UCSD-AML1 (cell line): ENCODE results near the gene FBXL5.

Experiments
- DNase-seq: peaks from one replicate; lab custom pipeline; 2025; ENCODE audit not compliant: unreplicated experiment; lab: John Stamatoyannopoulos, UW

Gene FBXL5

DNA sequence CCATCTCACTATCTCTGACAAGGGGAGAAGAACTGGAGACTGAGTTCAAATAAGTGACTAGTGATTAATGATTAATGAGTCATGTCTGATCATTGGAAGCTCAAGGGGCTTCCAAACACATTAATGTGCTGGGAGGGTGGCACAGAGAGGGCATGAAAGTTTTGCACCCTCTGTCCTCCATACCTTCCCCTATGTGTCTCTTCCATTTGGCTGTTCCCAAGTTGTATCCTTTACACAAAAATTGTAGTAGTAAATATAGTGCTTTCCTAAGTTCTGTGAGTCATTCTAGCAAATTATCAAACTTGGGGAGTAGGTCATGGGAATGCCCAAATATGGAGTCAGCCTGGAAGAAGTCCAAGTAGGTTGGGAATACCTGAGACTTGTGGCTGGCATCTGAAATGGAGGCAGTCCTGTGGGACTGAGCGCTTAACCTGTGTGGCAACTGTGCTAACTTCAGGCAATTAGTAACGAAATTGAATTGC, 22.4 kb upstream of the FBXL5 start:
- no peak for DNase-seq

DNA sequence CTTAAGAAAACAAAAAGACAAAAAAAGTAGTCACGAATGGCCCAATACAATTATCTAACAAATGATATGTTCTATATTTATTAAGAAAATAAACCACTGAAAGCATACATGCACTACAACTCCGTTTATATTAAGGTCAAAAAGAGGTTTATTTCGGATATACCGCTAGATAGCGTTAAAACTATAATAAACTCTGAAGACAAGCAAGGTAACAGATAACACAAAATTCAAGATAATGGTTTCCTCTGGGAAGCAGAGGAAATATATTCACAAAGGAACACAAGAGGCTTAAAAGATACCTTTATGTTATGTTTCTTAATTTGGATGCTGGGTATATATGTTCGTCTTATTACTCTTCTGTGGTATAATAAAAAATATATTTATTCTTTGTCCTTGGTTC, 21.7 kb upstream of the FBXL5 start:
- no peak for DNase-seq

DNA sequence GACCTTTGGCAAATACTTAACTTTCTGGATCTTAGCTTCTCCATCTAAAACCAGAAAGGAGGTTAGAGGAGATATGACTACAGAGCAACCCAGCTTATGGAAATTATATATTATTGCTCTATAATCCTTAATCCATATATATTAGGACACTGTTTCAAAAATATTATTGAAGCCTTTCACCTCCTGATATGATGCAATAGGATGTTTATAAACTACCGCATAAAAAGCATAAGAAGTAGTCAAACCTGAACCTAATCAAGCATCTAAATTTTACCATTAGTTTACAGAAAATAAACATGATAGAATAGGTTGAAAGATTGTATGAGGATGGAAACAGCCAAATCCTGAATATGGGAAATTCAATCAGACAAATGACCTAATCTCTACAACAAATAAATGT, 20.9 kb upstream of the FBXL5 start:
- no peak for DNase-seq

DNA sequence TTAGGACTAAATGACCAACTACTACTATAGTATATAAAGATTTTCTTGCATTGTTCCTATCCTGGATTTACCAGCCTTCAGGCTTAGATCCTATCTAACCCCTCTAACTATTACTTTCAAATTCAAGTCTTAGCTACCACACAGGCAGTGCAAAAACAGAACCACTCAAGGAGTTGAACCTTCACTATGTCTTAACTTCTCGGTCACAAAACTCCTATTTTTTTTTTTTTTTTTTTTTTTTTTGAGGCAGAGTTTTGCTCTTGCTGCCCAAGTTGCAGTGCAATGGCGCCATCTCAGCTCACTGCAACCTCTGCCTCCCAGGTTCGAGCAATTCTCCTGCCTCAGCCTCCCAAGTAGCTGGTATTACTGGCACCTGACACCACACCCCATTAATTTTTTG, 20.2 kb upstream of the FBXL5 start:
- DNase-seq: peak; percentile 18

DNA sequence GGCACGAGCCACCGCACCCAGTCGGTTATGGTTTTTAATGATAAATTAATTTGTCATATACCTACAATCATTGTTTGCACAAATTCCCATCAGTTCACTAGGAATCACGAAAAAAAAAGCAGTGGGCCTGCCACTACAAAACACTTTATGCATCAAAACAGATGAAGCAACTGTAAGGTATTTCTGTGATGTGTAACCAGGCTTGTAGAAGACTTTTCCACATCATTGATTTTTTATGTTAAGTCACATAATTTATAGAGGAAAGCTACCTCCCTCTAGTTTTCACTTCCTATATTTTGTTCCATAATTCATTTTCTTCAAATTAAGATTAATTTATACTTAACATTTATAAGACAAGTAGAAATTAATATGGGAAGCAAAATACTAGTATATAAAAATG, 19.8 kb upstream of the FBXL5 start:
- DNase-seq: no peak

DNA sequence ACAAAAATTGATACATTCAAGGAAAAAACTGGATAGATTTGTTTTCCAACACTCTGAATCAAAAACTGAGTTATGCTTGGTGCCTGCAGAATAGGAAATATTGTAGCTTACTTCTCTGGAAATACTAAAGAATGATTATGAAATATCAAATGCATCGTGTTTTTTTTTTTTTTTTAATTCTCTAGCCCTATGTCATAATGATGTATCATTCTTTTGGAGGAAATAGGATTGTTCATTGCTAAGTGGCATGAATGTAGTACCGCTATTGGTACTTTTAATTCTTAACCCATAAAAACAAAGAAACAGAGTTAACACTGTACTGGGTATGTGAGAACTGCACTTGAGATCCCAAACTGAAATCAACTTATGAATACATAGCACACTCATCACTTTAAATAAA, 18.9 kb upstream of the FBXL5 start:
- no peak for DNase-seq

DNA sequence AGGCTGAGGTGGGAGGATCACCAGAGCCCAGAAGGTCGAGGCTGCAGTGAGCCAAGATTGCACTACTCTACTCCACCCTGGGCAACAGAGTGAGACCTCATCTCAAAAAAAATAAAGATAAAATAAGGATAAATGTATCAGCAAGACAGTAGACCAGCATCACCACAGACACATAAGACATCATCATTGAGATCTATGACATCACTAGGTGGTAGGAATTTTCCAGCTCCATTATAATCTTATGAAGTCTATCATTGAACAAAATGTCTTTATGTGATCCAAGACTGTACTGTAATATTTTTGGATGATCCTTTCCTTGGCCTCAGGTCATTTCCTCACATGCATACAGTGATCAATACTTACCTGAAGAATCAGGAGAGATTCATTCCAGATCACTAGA, 18.2 kb upstream of the FBXL5 start:
- DNase-seq: no peak

DNA sequence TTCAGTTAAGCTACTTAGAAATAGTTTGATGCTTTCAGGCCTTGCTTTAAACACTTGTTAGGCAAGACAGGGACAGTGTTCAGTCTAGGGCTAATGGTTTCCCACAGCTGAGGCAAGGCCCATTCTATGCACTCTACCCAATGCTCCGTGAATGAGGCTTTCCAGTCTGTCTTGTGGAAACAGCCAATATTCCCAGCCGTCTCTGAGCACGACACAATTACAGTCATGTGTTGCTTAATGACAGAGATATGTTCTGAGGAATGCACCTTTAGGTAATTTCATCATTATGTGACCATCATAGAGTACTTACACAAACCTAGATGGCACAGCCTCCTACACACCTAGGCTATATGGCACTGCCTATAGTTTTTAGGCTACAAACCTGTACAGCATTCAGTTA, 16.9 kb upstream of the FBXL5 start:
- no peak for DNase-seq

DNA sequence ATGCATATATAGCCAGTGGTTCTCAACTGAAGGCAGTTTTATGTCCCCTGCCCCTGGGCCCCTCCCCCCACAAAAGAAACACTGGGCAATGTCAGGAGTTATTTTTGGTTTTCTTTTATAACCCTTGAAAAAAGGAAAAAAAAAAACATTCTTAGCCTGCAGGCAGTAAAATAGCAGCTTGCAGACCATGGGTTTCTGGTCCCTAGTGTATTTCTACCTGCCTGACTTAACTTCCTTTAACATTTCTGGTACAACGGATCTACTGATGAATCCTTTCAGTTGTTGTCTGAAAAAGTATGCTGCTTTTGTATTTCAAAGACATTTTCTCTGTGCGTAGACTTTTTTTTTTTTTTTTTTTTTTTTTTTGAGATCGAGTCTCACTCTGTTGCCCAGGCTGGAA, 15.4 kb upstream of the FBXL5 start:
- no peak for DNase-seq

DNA sequence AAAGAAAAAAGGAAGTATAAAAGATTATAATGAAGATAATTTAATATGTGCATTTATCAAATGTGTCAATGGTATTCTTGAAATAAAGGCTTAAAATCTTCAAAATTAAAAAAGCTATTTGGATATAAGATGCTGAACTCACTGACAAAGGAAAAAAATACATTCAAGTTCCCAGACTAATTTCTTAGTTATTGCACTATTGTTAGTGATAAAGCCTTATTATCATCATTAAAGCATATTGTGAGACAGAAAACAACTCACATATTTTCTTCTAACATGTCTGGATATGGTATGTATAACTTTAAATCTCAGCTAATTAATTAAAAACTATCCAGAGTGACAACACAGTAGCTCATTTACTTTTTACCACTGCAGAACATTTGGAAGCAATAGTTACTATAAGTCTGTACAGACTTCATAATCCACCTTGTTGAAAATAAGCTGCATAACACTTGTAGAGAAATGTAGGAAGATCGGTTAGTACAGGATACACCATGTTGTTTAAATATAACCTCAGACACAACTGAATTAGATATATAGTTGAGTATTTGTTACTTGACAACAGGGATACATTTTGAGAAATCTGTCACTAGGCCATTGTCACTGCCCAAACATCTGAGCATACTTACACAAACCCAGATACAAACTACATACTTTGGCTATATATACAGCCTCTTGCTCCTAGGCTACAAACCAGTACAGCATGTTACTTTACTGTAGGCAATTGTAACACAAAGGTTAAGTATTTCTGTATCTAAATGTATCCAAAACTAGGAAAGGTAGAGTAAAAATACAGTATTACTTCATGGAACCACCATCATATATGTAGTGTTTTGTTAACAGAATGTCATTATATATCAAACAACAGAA, 13.6 kb upstream of the FBXL5 start:
- no peak for DNase-seq

DNA sequence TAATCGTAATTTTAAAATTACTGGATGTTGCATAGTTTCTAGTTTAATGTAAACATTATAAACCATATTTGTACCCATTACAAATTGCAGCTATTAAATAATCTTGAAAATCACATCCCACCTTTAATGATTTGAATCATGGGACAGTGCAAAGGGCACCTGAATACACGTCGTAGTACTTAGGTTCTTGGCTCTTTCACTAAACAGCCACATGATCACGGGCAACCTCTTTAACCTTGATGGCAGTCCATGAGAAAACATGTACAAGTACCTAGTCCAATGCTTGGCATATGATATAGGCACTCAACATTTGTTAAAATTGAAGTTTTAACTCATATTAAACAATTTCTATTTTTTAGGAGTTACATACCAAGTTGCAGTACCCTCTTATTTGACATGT, 11.8 kb upstream of the FBXL5 start:
- DNase-seq: no peak

DNA sequence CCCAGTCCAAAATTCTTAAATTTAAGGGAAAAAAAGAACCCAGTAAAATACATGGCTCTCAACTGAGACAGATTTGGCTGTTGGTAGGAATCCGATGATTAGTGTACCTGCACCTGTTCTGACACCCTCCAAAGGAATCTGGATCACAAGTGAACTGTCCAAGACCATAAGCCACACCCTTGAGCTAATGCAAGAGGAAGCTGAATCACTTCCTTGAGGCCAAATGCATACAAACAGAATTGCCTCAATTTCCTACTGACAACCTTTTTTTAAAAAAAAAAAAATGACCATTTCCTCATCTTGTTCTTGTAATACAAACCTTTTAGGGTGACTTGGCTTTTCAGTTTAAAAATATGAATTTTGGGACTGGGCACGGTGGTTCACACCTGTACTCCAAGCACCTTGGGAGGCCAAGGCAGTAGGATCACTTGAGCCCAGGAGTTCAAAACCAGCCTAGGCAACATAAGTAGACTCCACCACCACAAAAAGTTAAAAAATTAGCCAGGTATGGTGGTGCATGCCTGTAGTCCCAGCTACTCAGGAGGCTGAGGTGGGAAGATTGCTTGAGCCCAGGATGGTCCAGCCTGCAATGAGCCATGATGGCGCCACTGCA, 10.7 kb upstream of the FBXL5 start:
- DNase-seq: peak; percentile 22

DNA sequence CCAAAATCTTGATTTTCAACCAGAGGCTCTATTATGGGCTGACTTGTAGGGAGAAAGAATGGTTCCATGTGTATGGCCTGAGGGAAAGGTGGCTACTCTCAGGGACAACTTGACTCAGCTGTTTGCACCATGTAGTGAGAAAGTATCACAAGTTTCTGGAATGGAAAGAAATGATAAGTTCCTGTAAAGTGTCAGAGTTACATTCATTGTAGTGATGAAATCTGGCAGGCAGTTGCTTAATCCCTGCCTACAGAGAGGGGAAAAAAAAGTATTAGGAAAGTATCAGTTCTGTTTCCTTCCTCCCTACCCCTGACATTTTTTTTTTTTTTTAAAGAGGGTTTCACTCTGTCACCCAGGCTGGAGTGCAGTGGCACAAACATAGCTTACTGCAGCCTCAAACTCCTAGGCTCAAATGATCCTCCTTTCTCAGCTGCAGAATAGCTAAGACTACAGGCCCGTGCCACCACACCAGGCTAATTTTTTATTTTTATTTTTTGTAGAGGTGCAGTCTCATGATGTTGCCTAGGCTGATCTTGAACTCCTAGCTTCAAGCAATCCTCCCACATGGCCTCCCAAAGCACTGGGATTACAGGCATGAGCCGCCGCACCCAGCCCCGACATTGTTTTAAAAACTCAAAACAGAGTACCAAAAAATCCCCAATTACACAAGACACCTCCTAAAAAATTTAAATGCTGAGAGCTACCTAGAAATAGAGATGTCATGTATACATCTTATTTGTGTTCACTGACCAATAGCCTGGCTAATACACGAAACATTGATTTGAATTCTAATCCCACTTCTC, 4.8 kb upstream of the FBXL5 start:
- no peak for DNase-seq

DNA sequence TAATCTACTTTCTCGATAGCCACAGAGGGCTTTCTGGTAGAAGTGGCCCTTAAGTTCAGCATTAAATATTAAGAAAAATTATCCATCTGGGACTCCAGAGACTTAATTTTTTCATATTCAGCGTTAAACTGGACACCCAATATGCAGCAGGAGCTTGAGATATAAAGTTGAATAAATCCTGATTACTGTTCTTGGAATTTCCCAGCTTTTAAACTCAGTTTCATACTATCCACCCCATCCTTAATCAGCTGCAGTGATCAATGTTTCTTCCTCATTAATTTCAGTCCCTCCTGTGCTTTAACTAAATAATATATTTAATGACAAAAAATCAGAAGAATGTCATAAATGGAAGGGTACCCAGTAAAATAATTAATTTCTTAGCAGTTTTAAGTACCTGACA, 3.6 kb upstream of the FBXL5 start:
- no peak for DNase-seq

DNA sequence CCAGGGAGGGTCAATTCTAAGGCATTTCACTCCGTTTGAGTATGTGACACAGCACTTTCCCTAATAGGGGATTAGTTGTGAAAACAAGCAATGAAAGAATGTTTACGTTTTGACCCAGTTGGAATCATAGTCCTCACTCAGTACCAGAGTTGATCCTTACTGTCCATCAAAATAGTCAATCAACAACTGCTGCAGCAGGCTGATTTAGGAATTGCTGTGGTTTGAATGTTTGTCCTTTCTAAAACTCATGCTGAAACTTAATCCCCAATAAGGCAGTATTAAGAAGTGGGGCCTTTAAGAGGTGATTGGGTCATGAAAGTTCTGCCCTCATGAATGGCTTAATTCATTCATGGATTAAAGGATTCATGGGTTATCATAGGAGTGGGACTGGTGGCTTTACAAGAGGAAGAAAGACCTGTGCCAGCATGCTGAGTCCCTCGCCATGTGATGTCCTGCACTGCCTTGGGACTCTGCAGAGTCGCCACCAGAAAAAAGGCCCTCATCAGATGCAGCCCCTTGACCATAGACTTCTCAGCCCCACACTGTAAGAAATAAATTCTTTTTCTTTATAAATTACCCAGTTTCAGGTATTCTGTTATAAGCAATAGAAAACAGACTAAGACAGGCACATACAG, 3.1 kb upstream of the FBXL5 start:
- DNase-seq: no peak

DNA sequence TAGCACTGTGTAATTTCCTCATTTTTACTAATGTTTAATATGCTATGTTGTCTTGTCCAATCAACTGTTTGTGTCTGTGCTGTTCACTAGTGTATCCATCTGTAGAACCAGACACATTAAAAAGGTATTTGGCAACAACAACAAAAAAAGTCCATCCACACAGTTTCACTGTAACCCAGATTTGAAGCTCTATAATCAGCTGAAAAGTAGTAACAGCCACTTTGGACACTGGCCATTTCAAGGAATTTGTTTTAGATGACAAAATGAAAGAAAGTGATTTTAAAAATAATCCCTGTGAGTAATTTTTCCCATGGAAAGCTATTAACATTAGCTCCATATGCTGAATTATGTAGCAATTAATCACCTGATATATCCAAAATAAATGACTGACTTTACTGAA, 2.2 kb upstream of the FBXL5 start:
- no peak for DNase-seq

DNA sequence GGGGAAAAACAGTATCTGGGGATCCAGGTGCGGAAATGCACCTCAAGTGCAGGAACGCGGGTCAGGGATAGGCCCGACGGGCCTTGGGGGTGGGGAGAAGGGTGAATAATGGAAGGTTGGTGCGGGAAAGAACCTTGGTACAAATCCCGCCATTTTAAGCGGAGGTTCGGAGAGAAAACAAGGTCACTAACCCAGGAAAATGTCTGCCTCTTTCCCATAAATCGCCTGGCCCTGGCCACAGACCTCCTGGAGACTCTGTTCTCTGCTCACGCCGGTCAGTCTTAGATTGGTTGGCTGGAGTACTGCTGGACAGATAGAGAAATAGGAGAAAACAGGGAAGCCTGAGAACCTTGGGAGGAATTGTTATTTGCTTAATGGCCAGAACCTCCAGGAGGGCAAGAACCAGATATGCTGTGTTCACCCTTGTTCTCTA, 897 bp upstream of the FBXL5 start:
- no peak for DNase-seq

DNA sequence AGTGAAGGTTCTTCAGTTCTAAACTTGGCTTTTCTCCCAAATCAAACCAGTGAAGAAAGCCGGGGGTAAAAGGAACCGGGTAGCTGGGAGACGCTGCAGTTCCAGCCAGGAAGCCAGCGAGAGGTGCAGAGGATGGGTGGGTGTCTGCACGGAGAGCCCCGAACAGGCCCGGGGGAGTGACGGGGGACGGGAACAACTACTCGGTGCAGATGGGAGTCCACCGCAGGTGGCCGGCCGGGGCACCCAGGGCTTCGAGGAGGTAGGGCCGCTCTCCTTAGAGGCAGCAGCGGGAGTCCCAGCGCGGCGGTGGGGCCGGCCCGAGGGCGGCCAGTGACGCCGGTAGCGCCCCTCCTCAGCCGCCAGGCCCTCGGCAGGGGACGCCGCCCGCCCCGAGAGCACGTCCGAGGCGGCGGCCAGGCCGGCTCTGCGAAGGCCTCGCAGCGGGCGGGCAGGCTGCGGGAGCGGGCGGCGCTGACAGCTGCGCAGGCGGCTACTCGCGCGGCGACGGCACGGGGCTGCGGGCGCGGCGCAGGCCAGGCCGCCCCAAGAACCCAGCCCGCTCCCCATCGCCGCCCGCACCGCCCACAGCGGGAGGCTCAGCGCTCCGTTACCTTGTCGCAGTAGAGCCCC, 449 bp downstream of the FBXL5 start:
- DNase-seq: peak; percentile 69

DNA sequence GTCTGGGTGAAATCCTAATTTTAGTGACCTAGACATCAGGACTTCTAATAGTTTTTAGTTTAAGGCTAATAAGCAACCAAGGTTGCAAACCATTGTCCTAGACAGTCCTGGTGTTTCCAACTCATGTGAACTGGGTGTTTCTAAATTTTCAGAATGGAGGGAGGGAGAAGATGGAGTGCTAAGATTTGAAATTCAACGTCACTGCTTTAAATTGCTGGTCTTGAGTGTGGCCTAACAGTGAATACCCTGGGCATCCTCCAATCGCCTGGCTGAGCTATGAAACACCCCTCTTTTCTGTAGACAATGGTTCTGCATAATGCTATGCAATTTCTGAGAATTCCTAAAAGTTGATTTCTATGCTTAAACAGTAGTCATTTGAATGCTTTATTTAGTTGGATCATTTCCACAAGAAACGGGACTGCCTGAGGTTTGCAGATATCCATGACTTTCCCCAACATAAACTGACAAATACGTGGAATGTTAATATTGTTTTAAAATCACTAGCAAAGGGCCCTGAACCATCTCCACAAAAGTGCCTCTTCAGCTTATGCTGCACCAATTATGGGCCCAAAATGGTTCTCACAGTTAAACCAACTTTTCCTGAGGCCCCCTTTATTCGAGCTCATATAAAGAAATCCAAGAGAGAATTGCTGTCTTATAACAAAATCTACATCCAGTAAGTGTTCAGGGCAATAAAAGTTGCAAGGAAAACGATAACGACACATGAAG, 1.1 kb downstream of the FBXL5 start:
- DNase-seq: no peak

DNA sequence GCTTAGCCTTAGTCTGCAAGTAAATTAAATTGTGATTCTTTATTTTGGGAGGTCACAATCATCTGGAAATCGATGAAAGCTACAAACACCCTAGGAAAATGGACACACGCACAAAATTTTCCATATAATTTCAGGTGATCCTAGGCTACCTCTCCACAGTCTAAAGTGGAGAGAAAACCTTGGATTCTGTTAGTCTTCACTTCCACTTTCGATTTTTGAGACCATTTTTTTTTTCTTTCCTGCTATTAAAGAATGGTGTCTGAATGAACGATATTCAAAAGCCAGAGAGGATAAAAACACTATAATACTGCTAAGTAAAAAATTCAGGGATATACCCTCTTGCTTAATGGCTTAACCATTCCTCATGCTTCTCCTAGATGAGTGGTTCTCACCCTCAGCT, 1.7 kb downstream of the FBXL5 start:
- DNase-seq: no peak
